Fibroblast of mammary gland (primary cell): ENCODE data around the gene SH3RF3.

ENCODE experiments used
- DNase-seq: peaks from one replicate; pipeline ENCODE4 v3.0.0-alpha.2; 2010; ENCODE audit warnings: low read depth
- H3K4me3 ChIP-seq: 2 replicates; pipeline ENCODE4 v1.5.1; 2011; ENCODE audit warnings: low read depth, mild to moderate bottlenecking, low read length, moderate library complexity; ENCODE audit not compliant: control insufficient read depth
- CTCF ChIP-seq: conservative IDR thresholded peaks from 2 replicates; pipeline ENCODE4 v1.5.1; 2011; ENCODE audit warnings: low read depth, low read length, inconsistent platforms; ENCODE audit not compliant: control insufficient read depth, insufficient read depth

SH3RF3 gene

DNA sequence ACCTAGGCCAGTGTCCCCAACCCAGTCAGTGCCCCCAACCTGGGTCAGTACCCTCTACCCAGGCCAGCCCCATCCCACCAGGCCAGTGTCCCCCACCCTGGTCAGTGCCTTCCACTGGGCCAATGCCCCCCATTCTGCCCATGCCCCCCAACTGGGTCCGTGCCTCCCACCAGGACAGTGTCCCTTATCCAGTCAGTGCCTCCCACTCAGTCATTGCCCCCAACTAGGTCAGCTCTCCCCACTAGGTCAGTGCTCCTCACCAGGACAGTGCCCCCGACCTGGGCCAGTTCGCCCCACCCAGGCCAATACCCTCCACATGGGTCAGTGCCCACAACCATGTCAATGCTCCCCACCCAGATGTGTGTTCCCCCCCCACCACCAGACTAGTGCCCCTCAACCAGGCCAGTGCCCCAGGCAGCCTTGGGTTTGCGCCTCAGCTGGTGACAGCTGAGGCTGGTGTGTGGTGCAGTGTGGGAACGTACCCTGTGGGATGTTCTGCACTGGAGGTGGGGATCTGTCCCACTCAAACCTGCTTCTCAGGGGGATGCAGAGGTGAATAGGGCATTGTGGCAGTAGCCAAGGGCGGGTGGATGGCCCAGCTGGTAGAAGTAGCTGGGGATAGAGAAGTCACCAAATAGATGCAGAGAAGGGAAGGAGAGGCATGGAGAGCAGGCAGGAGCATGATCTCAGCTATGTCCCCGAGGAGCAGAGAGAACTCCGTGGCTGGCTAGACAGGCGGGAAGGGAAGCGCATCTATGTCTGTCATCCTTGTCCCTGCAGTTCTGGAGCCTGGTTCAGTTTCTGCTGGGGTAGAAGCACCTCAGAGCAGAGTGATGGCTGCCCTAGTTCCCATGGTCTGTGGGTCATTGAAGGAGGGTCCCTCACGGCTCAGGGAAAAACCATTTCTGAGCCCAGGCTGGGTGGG is 168.8 kb downstream of the SH3RF3 start:
- no peak for DNase-seq
- no peak for TF ChIP-seq CTCF
- no peak overlapping the region for H3K4me3 ChIP-seq

- H3K4me3 ChIP-seq: no peak overlapping the region
- no peak for DNase-seq
- TF ChIP-seq CTCF: no peak
These were observed 169.8 kb downstream of the SH3RF3 start for GRCh38 chr2:109298851-109299250.

DNA sequence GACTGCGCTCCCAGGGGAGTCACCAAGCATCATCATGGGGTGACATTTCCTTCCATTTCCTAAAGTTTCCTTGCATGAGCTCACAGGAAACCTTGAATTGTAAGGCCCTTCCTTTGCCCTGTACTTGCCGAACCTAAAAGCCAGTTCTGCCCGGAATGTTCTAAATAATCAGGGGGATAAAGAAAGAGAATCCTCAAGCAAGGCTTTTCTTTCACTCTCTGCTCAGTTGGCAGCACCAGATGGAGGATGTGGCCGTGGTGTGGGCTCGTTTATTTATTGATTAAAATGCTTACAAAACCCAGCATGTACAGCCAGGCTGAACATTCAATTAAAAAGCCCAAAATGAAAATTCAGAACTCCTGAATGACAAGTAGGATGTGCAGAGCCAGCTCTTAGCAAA is 170.5 kb downstream of the SH3RF3 start:
- DNase-seq: no peak
- H3K4me3 ChIP-seq: no peak overlapping the region
- TF ChIP-seq CTCF: no peak

DNA sequence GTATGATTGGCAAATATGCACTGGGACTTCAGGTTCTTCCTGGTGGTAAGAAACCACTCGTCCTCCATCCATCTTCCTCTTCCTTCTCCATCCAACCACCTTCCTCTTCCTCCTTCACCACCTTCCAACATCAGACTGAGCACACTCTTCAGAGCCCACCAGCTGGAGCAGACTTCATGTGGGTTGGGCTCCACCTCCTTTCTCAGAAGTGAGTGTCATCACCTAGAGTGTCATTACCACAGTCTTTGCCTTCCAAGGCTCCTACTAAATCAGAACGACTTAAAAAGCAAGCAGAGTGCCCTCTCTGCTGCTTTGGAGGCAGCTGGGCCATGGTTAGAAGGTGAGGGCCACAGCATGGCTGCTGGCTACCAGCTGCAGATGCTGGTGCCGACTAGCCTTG is 171.6 kb downstream of the SH3RF3 start:
- no peak overlapping the region for H3K4me3 ChIP-seq
- TF ChIP-seq CTCF: no peak
- no peak for DNase-seq

- no peak for TF ChIP-seq CTCF
- no peak for DNase-seq
- H3K4me3 ChIP-seq: no peak overlapping the region
These were observed 172.7 kb downstream of the SH3RF3 start for GRCh38 chr2:109301746-109302145.

DNA sequence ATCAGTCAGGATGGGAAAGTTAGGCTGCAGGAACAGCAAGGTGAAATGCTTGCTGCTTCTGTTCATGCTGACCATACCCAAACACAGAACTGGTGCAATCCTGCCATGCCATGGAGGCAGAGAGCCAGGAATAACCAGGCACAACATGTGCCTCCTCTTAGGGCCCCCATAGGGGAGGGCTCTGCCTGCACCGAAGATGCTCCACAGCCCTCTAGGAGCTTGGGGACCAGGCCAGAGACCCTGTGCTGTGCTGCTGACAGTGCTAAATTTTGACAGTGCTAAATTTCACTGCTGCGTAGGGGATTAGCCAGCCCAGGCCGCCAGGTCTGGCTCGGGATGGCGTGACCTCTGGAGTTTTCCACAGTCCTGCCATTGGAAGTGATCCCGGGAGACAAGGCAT is 173.3 kb downstream of the SH3RF3 start:
- no peak for DNase-seq
- no peak for TF ChIP-seq CTCF

More for the DNA sequence above, 173.3 kb downstream of the SH3RF3 start:
- no peak overlapping the region for H3K4me3 ChIP-seq
